Keratinocyte (primary cell): ENCODE measurements around the gene WASF2.

Experiments
- EZH2 ChIP-seq: IDR thresholded peaks from one replicate; pipeline ENCODE4 v1.6.1; 2012; ENCODE audit warnings: inconsistent platforms, mild to moderate bottlenecking, low read length, moderate library complexity
- TF ChIP-seq, protein P1 (sequence below), 3 experiments: IDR thresholded peaks in 1 of 3; conservative IDR thresholded peaks in 1 of 3; optimal IDR thresholded peaks in 1 of 3; 2 replicates in 2 of 3; 3 replicates in 1 of 3; pipeline versions ENCODE3 to v1.5.1; 2011; ENCODE audit warnings: low read length in 3 of 3, mild to moderate bottlenecking in 3 of 3, moderate library complexity in 2 of 3, control low read depth in 1 of 3, inconsistent platforms in 1 of 3; ENCODE audit not compliant: insufficient read depth in 2 of 3; ENCODE audit errors: extremely low read depth in 1 of 3

DNA sequence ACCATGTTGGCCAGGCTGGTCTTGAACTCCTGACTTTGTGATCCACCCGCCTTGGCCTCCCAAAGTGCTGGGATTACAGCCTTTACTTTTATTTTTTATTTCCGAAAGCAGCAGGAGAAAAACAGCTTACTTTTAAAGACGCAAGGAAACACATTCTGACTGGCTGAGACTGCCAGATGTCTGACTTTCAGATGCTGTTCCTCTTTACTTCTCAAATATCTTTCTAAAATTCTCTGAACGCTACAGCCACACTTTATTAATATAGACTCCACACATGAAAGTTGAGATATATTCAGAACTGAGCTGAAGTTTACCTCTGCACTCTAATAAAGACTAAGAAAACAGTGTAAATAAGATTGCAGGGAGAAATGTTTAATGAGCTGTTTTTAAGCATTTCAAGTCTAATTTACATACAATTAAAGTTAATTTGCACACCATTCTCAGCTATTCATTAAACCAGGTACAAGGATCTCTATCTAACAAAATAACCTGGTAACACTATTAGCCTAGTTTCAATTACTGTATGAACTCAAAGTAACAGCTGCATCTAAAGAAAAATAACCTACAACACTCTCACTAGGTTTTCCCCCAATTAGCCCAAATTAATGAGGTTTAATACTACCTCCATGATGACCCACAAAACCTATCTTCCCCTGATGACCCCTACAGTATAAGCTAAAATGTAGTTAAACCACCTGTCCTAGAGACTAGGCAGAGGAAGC, 24.9 kb downstream of the WASF2 start:
- TF ChIP-seq, protein P1, sequence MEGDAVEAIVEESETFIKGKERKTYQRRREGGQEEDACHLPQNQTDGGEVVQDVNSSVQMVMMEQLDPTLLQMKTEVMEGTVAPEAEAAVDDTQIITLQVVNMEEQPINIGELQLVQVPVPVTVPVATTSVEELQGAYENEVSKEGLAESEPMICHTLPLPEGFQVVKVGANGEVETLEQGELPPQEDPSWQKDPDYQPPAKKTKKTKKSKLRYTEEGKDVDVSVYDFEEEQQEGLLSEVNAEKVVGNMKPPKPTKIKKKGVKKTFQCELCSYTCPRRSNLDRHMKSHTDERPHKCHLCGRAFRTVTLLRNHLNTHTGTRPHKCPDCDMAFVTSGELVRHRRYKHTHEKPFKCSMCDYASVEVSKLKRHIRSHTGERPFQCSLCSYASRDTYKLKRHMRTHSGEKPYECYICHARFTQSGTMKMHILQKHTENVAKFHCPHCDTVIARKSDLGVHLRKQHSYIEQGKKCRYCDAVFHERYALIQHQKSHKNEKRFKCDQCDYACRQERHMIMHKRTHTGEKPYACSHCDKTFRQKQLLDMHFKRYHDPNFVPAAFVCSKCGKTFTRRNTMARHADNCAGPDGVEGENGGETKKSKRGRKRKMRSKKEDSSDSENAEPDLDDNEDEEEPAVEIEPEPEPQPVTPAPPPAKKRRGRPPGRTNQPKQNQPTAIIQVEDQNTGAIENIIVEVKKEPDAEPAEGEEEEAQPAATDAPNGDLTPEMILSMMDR (optimal IDR thresholded peaks at IDR 0.05 in 1 of 3, IDR thresholded peaks at IDR 0.05 in 1 of 3, conservative IDR thresholded peaks at IDR 0.05 in 1 of 3; ENCODE audit: extremely low read depth in 1 of 3, insufficient read depth in 2 of 3, low read length in 3 of 3), result no peak
- no peak for TF ChIP-seq EZH2
